Activated CD4-positive, alpha-beta T cell treated with anti-CD3 and anti-CD28 coated beads, Interleukin-2, amount 50 U/mL, for 1 hour (primary cell): ENCODE results near the gene TRIM7.
"Not testable (repeated sequence)": the region's sequence is repeated elsewhere in the genome, so short reads cannot be mapped to it uniquely, and the experiment has no call there.

Experiments
- DNase-seq: peaks from one replicate; pipeline ENCODE4 v3.0.0-alpha.2; 2020

Gene TRIM7

DNA sequence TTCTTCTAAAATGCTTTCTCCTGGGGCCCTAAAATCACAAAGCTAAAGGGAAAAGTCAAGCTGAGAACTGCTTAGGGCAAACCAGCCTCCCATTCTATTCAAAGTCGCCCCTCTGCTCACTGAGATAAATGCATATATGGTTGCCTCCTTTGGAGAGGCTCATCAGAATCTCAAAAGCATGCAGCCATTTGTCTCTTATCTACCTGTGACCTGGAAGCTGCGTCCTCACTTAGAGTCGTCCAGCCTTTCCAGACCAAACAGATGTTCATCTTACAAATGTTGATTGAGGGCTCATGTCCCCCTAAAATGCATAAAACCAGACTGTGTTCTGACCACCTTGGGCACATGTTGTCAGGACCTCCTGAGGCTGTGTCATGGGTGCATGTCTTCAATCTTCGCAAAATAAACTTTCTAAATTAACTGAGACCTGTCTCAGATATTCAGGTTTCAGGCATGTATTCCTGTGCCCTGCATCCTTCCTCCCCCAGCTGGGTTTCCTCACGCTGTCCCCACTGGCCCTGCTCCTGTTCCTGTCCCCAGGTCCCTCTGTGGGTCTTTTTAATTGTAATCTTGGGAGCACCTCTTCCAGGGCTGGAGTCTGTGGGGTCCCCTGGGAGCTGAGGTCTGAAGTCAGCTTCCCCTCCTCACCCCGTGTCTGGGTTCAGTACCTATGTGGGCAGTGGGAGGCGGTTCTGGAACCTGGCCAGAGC lies 57.9 kb downstream of the TRIM7 start, which contains the start of gene OR2V2:
Gene OR2V2 (plus strand): TSS at position 660 of the 710 bp plus-strand sequence. CDS start 7,357 bp downstream, outside the sequence.
- not testable (repeated sequence) for DNase-seq

DNA sequence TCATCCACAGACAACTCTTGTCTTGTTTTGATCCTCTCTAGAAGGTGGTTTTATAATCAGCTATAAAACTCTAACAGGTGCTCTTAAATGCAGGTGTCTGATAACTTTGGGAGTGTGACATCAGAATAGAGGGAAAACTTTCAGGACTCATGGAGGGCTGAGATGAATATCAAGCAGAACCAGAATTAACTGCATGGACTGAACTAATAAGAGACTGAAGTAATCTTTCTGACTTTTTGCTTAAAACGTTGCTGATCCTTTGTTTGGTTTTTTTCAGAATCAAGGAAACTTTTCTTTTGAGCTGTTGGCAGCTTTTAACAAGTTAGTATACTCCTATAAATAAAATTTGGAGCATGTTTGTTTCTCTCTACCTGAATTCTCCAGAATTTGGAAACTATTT lies 59.9 kb downstream of the TRIM7 start:
- DNase-seq, result no peak
